SK-N-SH (cell line): ENCODE results near the gene GNG12. TPM values are rescaled to one million over a fixed set of nuclear protein-coding genes. Genes with fewer than 3 reads are reported as not detected.
A peak's percentile ranks its signal among the peaks of the same experiment; 100 is the strongest.

Source experiments
- CTCF ChIA-PET: fragments of 300-600, 350-600 bp; formaldehyde crosslinking; extraction: SDS; loops from one replicate; lab custom pipeline; 2021; lab: Yijun Ruan, JAX
- POLR2A ChIA-PET: fragments of 350-600 bp; sonication (Branson Sonifier 250); formaldehyde crosslinking; extraction: SDS; loops from one replicate; lab custom pipeline; 2020; ENCODE audit warnings: antibody characterized with exemption, inconsistent platforms; lab: Yijun Ruan, JAX
- DNase-seq: peaks from one replicate; pipeline ENCODE4 v3.0.0; 2012
- H2AFZ ChIP-seq: fragments of 200-600 bp; sonication (generic); 2 replicates; pipeline ENCODE4 v1.8.1; 2016; ENCODE audit warnings: antibody characterized with exemption, mild to moderate bottlenecking, low read depth
- H3F3A ChIP-seq: fragments of 200-600 bp; sonication (generic); replicated peaks from 2 replicates; pipeline ENCODE3; 2016; ENCODE audit warnings: antibody characterized with exemption, mild to moderate bottlenecking; ENCODE audit not compliant: insufficient read depth
- H3K27ac ChIP-seq, 2 experiments: fragments of 200-500 bp in 1 of 2; fragments of 200-600 bp in 1 of 2; sonication (Bioruptor generic) in 1 of 2; sonication (generic), shearing (Covaris generic) in 1 of 2; 2 replicates each; pipeline versions ENCODE4 v1.5.1 to v1.6.1; 2014 to 2016; ENCODE audit warnings: low read depth in 2 of 2, inconsistent platforms in 1 of 2, low read length in 1 of 2, mild to moderate bottlenecking in 1 of 2, mixed read lengths in 1 of 2
- H3K27me3 ChIP-seq: fragments of 200-600 bp; sonication (generic), shearing (Covaris generic); 2 replicates; pipeline ENCODE4 v1.6.1; 2016; ENCODE audit warnings: mixed run types; ENCODE audit not compliant: insufficient read depth
- H3K36me3 ChIP-seq, 2 experiments: fragments of 200-500 bp in 1 of 2; fragments of 200-600 bp in 1 of 2; sonication (Bioruptor generic) in 1 of 2; sonication (generic) in 1 of 2; replicated peaks in 1 of 2; 2 replicates each; pipeline versions ENCODE3 to v1.5.1; 2014 to 2016; ENCODE audit warnings: low read length in 1 of 2, mild to moderate bottlenecking in 1 of 2; ENCODE audit not compliant: insufficient read depth in 2 of 2, control insufficient read depth in 1 of 2
- H3K4me1 ChIP-seq, 2 experiments: fragments of 200-500 bp in 1 of 2; fragments of 200-600 bp in 1 of 2; sonication (Bioruptor generic) in 1 of 2; sonication (generic), shearing (Covaris generic) in 1 of 2; 2 replicates each; pipeline versions ENCODE4 v1.5.1 to v1.6.1; 2014 to 2016; ENCODE audit warnings: low read depth in 1 of 2, low read length in 1 of 2, mixed run types in 1 of 2; ENCODE audit not compliant: insufficient read depth in 2 of 2, control insufficient read depth in 1 of 2
- H3K4me2 ChIP-seq: fragments of 200-600 bp; sonication (generic), shearing (Covaris generic); 2 replicates; pipeline ENCODE4 v1.6.1; 2017; ENCODE audit warnings: mixed run types
- H3K4me3 ChIP-seq, 2 experiments: fragments of 200-500 bp in 1 of 2; fragments of 200-600 bp in 1 of 2; sonication (Bioruptor generic) in 1 of 2; sonication (generic), shearing (Covaris generic) in 1 of 2; 2 replicates each; pipeline versions ENCODE4 v1.5.1 to v1.8.1; 2014 to 2016; ENCODE audit warnings: low read depth in 2 of 2, inconsistent platforms in 1 of 2, low read length in 1 of 2, mild to moderate bottlenecking in 1 of 2, mixed read lengths in 1 of 2, moderate library complexity in 1 of 2
- H3K79me2 ChIP-seq: fragments of 200-600 bp; sonication (generic); 2 replicates; pipeline ENCODE4 v1.8.1; 2017; ENCODE audit warnings: mild to moderate bottlenecking; ENCODE audit not compliant: insufficient read depth
- H3K9ac ChIP-seq: fragments of 200-600 bp; sonication (generic); 2 replicates; pipeline ENCODE4 v1.6.1; 2017; ENCODE audit warnings: mixed run types
- H3K9me2 ChIP-seq: fragments of 200-600 bp; sonication (generic); 2 replicates; pipeline ENCODE4 v1.6.1; 2017; ENCODE audit warnings: mixed run types
- H3K9me3 ChIP-seq: fragments of 200-600 bp; sonication (generic); 2 replicates; pipeline ENCODE4 v1.6.1; 2017; ENCODE audit warnings: mixed run types, mild to moderate bottlenecking, moderate library complexity
- H4K20me1 ChIP-seq: fragments of 200-600 bp; sonication (generic); 2 replicates; pipeline ENCODE4 v1.6.1; 2017; ENCODE audit warnings: mild to moderate bottlenecking, mixed run types; ENCODE audit not compliant: insufficient read depth
- EZH2phosphoT487 ChIP-seq: fragments of 200-600 bp; sonication (generic); IDR thresholded peaks from 2 replicates; pipeline ENCODE4 v1.6.1; 2017; ENCODE audit warnings: low read depth, mixed run types, mild to moderate bottlenecking, antibody characterized with exemption, moderate library complexity, borderline replicate concordance
- NFIC ChIP-seq: IDR thresholded peaks from 2 replicates; pipeline ENCODE4 v1.4.0; 2012; ENCODE audit warnings: borderline replicate concordance
- RAD21 ChIP-seq: IDR thresholded peaks from 2 replicates; pipeline ENCODE4 v1.6.1; 2012; ENCODE audit warnings: mild to moderate bottlenecking, low read length
- REST ChIP-seq: IDR thresholded peaks from 2 replicates; pipeline ENCODE4 v1.6.1; 2012; ENCODE audit warnings: mild to moderate bottlenecking, low read depth, low read length, moderate library complexity
- RFX5 ChIP-seq: IDR thresholded peaks from 2 replicates; pipeline ENCODE4 v1.6.1; 2012; ENCODE audit warnings: mild to moderate bottlenecking, improper control_type of control experiment, low read length
- SIN3A ChIP-seq: IDR thresholded peaks from 2 replicates; pipeline ENCODE4 v1.6.1; 2012; ENCODE audit warnings: low read depth, mild to moderate bottlenecking, low read length, moderate library complexity, borderline replicate concordance
- TCF12 ChIP-seq: IDR thresholded peaks from 2 replicates; pipeline ENCODE4 v1.4.0; 2012
- TEAD4 ChIP-seq: IDR thresholded peaks from 2 replicates; pipeline ENCODE4 v1.4.0; 2012; ENCODE audit warnings: mild to moderate bottlenecking, borderline replicate concordance; ENCODE audit not compliant: insufficient read depth
- WGBS: methylation state at CpG from one replicate; pipeline ENCODE4 v1.1.6; 2017; ENCODE audit warnings: low lambda C conversion rate; 5-methylcytosine and 5-hydroxymethylcytosine counted together
- polyA plus RNA-seq, 3 experiments: library from polyadenylated mRNA; depleted of rRNA; stranded (reverse); fragments of >200 nt; gene quantifications; 2 replicates each; pipeline ENCODE4 v1.2.3, GENCODE V29; 2012

The GNG12 gene
- polyA plus RNA-seq, 1 of the 3 experiments (the other 2 are of a cell fraction), result 41.2 TPM

DNA sequence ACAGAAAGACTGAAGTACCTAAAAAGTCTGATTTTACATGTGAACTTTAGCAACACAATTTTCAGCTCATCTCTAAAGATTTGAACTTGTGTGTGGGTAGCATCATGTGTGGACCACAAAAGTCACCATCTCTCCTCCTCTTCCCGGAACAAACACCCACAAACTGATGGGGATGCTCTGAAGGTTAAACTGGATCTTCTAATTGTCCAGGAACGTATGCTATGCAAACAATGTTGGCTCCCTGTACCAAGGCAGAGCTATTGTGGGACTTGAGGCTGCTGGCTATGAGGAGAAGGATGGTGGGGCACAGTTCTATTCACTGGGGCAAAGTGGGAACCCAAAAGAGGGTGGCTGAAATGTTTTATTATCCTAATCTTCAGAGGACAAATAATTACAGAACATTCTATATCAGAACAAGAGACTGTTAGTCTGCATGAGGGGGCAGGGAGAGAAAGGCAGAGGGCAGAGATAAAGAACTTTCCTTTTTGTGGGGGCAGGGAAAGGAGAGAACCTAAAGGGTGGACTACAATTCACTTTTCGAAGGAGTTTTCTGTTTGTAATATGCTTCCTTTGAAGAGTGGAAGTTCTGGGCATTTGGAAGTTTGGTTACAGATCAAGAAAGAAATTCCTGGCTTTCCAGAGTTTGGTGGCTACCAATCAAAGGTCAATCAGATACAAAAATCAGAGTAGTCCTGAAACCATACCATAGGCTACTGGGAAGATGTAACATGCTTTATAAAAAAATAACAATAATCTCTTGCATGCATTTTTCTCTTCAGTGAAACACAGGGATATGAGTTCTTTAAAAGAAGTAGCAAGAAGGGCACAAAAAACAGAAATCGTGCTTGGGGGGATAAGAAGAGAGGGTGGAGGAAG, 85.4 kb downstream of the GNG12 start (continued):
- TF ChIP-seq REST, result no peak

- peak overlapping the region in 1 of 2 experiments; percentile 75; a peak in 2 of 4 replicates for H3K27ac ChIP-seq
- no peaks in the 10 kb centered on the region for H3K9me2 ChIP-seq
- H3K4me2 ChIP-seq, result no peak overlapping the region
- peaks cover 2 to 5% of the 10 kb centered on the region in 2 experiments for H3K36me3 ChIP-seq
- no peaks in the 10 kb centered on the region for H4K20me1 ChIP-seq
- no peak for DNase-seq
- no peak overlapping the region for H3K4me3 ChIP-seq
- no peak overlapping the region for H2AFZ ChIP-seq
- peaks cover 24% of the 10 kb centered on the region for H3F3A ChIP-seq
- no peaks in the 10 kb centered on the region for H3K27me3 ChIP-seq
- peaks cover 10 to 50% of the 10 kb centered on the region in 2 experiments for H3K4me1 ChIP-seq
- no peak overlapping the region for H3K9ac ChIP-seq
- H3K79me2 ChIP-seq, result peaks cover 91% of the 10 kb centered on the region
- TF ChIP-seq EZH2phosphoT487 (no peak), NFIC (no peak), TEAD4 (no peak), SIN3A (no peak)
- H3K9me3 ChIP-seq, result no peaks in the 10 kb centered on the region
- POLR2A ChIA-PET, result interaction anchor here (0.6 kb wide), 1 partner anchor 14 kb away, joined by 4 read pairs; no protein-coding TSS in a partner anchor
- WGBS, result 90% methylated on average over 6 of the region's 6 CpGs
- CTCF ChIA-PET, result interaction anchor here (1.0 to 3.0 kb wide), 7 partner anchors 10 to 212 kb away, joined by 3 to 18 read pairs (median 4); no protein-coding TSS in a partner anchor
These were observed 87.2 kb downstream of the GNG12 start for GRCh38 chr1:67745875-67746698.

- H3K4me2 ChIP-seq, result no peak overlapping the region
- no peak overlapping the region for H3K9ac ChIP-seq
- no peaks in the 10 kb centered on the region for H3K9me2 ChIP-seq
- no peak overlapping the region for H2AFZ ChIP-seq
- no peaks in the 10 kb centered on the region for H3K9me3 ChIP-seq
- POLR2A ChIA-PET, result no interaction called here
- peaks cover 2 to 5% of the 10 kb centered on the region in 2 experiments for H3K36me3 ChIP-seq
- TF ChIP-seq TCF12 (no peak), TEAD4 (no peak), RAD21 (no peak), RFX5 (no peak), EZH2phosphoT487 (no peak)
- no peak overlapping the region for H3K4me3 ChIP-seq
- CTCF ChIA-PET, result interaction anchor here (1.2 to 2.1 kb wide), 3 partner anchors 17 to 208 kb away, joined by 4 to 8 read pairs (median 6); no protein-coding TSS in a partner anchor
- H4K20me1 ChIP-seq, result no peaks in the 10 kb centered on the region
- H3K27ac ChIP-seq, result no peak overlapping the region
- WGBS, result 97% methylated on average over 3 of the region's 3 CpGs
- DNase-seq, result no peak
- H3K4me1 ChIP-seq, result peaks cover 4 to 24% of the 10 kb centered on the region in 2 experiments
- H3K27me3 ChIP-seq, result no peaks in the 10 kb centered on the region
- H3K79me2 ChIP-seq, result peaks cover 95% of the 10 kb centered on the region
- H3F3A ChIP-seq, result peaks cover 4% of the 10 kb centered on the region
These were observed 90.1 kb downstream of the GNG12 start for GRCh38 chr1:67743072-67743725.
